ENCODE results near the gene SLC32A1.

SLC32A1 gene, protein sequence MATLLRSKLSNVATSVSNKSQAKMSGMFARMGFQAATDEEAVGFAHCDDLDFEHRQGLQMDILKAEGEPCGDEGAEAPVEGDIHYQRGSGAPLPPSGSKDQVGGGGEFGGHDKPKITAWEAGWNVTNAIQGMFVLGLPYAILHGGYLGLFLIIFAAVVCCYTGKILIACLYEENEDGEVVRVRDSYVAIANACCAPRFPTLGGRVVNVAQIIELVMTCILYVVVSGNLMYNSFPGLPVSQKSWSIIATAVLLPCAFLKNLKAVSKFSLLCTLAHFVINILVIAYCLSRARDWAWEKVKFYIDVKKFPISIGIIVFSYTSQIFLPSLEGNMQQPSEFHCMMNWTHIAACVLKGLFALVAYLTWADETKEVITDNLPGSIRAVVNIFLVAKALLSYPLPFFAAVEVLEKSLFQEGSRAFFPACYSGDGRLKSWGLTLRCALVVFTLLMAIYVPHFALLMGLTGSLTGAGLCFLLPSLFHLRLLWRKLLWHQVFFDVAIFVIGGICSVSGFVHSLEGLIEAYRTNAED

DNA sequence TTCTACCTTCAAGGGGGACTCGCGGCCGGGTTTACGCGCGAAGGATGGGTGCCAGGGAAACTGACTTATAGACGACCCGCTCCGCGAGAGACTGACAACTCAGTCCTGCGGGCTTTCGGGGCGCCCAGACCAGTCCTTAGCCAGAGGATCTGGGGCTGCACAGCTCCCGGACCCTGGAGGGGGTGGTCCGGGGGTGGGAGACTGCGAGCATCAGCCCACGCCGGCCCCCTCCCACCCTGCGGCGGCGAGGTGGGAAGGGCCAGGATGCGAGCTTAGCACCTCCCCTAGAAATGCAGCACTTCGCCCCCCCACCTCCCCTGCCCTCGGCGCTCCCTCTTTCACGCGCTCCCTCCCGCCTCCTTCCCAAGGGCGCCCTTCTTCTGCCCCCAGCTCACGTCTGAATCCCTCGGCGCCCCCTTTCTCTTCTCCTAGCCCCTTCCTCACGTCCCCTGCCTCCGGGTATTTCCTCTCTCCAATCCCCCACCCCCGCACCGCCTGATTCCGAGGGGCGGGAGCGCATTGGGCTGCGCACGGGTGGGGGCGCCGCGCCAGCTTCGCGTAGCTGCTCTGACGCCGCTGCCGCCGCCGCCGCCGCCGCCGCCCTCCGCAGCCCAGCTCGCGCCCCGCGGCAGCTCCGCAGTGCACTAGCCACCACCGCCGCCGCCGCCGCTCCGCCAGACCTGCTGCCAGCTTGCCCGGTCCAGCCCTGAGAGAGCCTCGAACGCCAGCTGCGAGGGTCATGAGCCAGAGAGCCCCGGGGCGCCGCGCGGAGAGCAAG lies at the start of gene SLC32A1:
Gene SLC32A1 (plus strand): TSS at position 639 of the 778 bp plus-strand sequence. CDS start 239 bp downstream, outside the sequence.
- no peak for DNase-seq

DNA sequence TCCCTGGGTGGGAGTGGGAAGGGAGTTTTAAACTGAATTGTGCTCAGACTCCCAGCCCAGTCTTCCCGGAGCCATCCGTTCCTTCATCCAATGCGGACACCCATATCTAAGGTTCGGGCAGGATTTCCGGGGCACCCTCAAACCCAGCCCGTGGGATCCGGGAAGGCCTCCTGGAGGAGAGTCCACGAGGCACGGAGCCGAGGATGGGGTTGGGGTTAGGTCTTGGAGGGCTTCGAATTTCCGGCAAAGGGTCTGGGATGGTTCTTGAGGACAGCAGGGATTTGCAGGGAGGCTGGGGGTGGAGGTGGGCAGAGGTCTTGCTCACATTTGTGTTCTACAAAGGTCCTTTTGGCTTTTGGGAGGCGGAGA lies 49.5 kb upstream of the SLC32A1 start:
- no peak for DNase-seq

DNA sequence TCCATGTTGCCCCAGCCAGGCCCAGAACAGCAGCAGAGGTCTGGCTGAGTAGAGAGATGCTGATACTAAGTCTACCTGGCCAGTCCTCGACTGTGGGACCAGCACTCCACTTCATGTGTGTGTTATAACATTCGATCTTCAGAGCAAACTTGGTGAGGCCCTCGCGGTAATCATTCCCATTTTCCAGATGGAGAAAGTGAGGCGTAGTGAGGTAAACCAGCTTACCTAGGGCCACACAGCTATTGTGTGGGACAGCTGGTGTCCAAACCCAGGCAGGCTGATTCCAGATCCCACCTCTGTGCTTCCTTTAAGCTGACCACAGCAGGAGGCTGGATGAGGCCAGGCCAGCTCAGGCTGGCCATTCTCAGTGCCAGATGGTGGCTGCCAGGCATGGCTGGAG lies 47.7 kb upstream of the SLC32A1 start:
- no peak for DNase-seq

DNA sequence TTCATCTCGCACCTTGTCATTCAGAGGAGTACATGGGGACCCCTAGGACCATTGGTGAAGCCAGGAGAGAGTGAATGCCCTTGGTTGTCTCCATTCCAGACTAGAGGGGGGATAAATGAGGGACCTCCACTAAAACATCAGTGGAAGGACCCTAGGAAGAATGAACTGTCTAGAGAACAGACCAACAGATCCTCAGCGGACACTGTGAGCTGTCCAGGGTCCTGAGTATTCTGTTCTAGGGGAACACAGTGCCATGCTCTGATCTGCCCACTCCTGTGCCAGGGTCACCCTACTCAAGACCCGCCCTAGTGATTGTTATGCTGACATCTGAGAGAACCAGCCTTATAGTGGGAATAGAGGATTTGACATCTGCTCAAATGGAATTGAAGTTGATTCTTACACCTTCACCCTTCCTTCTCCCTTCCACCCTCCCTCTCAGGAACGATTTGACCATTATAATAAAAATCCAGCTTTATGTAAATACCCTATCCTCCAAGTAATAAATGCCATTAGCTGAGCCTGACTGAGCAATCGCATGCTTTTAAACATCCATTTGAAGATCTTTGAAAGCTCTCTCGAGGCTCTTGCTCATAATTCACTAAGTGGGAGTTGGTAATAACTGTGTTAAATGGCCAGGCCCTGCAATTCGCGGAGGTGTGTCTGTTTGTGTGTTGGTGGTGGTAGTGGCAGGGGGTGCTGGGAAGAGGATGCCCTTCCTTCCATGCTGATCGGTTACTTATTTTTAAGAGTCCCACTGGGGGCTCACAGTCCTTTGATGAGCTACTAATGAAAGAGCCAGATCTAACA lies 43.6 kb upstream of the SLC32A1 start:
- peak; percentile 15 for DNase-seq

DNA sequence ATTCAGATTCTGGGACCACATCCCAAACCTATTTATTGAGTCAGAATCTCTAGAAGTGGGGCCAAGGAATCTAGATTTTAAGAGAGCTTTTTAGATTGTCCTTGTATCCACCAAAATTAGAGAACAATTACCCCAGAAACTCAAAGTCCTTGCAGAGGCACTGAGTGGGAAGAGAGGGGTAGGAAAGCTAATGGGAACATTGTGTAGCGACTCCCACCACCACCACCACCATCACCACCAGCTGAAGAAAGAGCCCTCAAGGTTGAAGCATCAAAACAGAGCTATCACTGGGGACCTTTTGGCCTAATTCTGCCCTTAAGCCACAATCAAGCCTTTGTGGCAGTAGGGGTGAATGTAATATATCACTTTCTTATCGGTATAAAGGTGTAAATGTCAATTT lies 39.0 kb upstream of the SLC32A1 start:
- no peak for DNase-seq

DNA sequence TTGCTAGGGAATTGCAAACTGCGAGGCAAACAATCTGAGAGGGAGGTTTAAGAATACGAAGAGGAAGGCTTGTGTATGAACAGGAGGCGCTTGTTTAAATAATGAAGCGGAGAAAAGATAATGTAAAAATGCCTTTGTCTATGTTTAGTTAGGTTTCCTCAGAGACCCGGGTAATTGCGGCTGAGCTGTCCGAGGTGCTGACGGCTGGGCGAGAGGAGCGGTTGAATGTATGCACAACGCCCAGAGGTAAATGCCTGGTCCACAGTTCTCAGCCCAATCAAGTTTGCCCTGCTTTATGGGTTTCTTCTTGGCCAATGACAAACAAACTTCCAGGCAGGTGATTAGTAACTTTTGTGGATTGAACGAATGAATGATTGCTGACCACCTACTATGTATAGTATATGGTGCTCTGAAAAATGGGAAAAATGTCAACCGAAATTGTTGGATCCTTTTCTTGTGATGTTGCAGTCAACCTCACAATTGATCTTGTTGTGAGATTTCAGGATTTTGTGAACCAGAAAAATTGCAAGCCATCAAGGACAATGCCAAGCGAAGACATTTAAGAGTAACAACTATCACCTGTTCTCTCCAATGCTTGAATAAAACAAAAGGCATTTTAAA lies 38.3 kb upstream of the SLC32A1 start:
- DNase-seq = peak; percentile 14

DNA sequence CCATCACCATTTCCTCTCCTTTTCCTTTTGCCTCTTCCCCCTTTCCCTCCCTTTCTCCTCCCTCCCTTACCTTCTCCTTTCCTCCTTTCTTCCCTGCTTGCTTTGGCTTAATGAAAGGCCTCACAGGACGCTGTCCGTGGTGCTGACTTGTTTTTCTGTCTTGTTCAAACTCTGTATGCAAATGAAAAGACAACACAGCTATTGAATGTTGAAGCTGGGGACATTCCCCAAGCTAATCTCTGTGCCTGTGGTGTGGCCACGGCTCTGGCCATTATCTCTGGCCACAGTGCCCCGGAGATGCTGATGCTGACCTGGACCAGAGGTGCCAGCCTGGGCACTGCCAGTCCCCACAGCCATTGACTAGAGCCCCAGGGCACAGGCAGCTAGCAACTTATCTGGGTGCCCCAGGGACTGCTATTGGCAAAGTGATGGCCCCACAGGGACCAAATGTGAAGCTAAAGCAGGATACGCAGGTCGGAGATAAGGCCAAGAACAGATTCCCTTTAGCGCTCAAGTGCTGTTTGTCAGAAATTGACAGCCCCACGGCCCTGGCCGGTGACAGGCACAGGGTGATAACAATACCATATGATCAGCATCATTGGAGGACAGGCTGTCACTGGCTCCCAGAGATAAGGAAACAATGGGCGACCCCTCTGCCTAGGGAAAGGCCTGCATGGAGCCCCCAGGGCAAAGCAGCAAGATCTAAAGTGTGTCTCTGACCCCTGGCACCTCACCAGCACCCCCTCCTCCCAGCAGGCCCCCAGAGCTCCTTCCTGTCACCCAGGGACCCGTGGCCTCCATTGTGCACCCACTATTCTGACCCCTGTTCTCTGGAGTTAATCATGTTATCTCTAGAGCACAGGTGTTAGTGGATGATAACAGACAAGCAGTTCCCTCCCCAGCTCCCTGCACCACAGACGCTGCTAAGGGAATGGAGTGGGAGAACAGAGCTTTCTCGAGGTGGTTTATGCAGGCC lies 31.6 kb upstream of the SLC32A1 start:
- DNase-seq = peak; percentile 28

DNA sequence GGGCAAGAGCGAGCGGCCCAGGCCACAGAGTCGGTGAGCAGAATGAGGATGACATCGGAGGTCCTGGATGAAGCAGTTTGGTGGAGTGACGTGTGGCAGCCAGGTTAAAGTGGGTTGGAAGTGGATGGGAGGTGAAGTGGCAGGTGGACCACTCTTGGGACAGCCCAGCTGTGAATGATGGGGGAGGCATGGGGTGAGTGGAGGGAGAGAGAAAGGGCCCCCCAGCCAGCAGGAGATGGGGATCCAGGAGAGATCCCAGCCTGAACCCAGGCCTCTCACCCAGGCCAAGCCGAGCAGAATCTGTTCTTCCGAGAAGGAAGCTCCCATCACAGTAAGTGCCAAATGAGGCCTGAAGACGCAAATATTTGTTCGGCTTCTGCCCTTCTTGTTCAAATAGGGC lies 27.0 kb upstream of the SLC32A1 start:
- no peak for DNase-seq

DNA sequence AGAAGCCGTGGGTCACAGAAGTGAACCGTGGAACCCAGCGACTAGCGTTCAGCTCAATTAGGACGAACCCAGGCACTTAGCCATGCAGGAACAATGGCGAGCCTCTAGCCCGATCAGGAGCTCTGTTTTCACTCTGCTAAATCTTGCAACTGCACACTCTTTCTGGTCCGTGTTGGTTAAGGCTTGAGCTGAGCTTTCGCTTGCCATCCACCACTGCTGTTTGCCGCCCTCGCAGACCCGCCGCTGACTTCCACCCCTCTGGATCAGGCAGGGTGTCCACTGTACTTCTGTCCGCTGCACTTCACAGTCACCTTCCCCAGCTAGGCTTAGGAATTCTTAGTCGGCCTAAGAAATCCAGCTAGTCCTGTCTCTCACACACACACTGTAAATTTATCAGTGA lies 25.7 kb upstream of the SLC32A1 start:
- DNase-seq = no peak

DNA sequence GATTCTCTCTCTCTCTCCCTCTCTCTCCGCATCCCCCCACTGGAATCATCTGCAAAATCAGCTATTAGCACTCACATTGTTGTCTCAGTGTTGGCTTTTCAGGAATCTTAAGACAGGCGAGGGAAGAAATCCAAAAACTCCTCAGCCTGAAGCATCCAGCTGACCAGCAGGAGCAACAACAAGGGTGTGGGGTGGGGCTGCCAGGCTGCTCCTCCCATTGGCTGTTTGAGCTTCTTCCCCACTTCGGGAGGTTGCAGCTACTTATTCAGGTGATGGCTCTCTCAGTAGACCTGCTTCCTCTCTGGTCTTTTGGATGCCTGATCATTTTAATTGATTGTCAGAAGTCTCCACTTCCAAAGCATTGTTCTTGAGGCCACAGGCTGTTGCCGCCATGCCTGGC lies 24.1 kb upstream of the SLC32A1 start:
- no peak for DNase-seq

DNA sequence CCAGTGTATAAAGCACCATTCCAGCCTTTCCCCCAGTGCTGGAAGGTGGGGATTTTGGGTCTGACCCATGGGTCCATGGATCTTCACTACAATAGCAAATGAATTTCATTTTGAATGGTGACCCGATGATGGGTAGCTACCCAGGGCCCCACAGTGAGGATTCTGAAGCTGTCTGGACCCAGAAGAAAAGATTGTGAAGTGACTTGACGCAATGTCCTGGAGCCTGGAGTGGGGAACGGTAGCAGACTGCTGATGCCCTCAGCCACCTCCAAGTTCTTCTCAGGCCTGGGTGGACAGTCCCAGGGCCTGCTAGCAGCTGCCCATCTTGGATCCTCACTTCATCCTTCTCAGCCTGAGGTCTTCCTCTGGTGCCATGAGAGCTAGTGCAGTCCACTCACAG lies 23.4 kb upstream of the SLC32A1 start:
- DNase-seq = no peak

DNA sequence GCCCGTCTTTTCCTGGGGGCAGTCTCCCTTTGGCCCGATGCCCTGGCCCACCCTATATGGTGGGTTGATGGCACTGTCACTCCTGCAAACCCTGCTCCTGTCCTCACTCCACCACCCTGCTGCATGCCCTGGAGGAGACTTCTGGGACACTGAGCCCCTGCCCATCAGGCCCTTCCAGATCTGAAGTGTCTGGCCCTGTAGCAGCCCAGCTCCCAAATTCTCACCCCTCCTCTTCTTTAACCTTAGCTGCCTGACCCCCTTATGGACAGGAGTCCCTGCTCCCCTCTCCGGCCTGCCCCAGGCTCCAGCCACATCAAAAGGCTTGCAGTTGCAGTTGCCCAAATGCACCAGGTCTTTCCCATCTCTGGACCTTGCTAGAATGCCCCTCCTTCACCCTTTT lies 20.8 kb upstream of the SLC32A1 start:
- no peak for DNase-seq

DNA sequence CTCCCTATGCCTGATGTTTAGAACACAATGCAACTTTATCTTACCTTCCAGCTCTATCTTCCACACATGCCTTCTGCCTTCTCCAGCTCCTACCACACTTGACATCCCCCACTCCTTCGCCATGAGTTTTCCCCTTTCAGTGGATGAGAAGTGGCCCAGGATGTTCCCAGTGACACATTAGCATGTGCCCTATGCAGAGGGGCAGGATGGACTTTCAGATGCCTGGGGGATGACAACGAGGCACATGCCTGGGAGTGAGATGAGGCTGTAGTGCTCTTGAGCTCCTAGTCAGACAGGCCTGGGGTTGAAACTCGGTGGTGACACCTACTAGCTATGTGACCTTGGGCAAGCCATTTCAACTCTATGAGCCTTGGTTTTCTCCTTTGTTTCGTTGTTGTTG lies 20.1 kb upstream of the SLC32A1 start:
- no peak for DNase-seq

DNA sequence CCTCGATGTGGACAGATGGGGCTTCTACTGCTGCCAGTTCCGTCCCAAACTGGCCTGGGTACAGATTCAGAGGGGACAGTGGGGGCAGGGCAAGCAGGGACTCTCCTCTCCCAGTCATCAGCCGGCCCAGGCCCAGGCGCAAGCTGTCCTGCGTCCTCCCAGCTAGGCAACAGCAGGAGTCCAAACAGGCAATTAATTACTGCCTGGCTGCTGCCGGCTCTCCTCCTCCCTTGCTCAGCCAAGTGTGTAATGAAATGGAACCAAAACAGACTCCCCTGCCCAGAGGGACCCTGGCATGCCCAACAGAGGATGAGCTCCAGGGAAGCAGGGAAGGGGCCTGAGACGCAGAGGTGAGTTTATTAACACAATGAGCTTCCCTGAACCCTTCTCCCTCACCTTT lies 17.8 kb upstream of the SLC32A1 start:
- no peak for DNase-seq

DNA sequence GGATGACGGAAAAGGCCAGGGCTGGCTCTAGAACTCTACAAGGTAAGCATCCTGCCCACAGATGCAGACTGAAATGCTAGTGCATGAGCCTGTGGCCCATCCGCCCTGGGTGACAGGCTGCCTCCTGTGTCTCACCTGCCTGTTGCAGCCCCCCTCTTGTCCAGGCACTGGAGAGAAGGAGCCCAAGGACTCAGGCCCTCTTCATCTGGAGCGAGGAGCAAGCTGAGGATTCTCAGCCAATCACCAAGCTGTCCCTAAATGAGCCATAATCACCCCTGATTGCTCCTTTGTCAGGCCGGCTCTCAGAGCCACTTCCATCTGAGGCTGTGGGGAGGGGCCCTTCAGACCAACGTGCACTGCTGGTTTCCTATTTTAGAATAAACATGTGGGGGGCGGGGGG lies 10.0 kb upstream of the SLC32A1 start:
- DNase-seq = no peak

DNA sequence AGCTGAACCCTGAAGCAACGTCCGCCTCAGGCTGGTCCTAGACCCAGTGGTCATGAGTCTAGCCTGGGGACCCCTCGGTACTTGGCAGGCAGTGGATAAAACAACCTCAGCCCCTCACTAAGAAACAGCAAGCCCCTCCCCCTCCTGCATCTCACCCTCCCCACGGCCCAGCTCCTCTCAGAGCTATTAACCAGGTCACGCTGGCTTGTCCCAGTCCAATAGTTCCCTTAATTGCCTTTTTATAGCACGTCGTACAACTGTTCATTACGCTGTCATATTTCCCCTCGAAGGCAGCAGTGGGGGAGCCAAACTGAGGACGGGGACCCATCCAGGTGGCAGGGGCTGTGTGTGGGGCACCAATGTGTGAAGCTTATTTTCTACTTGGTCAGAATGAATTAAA lies 8.6 kb upstream of the SLC32A1 start:
- no peak for DNase-seq

DNA sequence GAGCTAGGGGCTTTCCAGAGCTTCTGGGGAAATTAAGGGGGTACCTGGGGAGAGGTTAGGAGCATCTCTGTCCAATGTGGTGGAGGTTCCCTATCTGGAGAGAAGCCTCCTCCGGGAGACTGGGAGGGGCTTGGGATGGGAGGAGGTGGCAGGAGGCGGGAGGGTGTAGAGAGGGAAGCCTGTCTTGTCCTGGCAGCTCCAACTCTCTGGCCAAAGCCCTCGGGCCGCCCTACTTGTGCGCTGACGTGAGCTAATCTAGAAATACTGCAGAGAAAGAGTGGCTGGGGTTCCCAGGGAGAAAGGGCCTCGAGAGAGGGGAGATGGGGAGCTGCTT lies 1.6 kb upstream of the SLC32A1 start:
- no peak for DNase-seq

DNA sequence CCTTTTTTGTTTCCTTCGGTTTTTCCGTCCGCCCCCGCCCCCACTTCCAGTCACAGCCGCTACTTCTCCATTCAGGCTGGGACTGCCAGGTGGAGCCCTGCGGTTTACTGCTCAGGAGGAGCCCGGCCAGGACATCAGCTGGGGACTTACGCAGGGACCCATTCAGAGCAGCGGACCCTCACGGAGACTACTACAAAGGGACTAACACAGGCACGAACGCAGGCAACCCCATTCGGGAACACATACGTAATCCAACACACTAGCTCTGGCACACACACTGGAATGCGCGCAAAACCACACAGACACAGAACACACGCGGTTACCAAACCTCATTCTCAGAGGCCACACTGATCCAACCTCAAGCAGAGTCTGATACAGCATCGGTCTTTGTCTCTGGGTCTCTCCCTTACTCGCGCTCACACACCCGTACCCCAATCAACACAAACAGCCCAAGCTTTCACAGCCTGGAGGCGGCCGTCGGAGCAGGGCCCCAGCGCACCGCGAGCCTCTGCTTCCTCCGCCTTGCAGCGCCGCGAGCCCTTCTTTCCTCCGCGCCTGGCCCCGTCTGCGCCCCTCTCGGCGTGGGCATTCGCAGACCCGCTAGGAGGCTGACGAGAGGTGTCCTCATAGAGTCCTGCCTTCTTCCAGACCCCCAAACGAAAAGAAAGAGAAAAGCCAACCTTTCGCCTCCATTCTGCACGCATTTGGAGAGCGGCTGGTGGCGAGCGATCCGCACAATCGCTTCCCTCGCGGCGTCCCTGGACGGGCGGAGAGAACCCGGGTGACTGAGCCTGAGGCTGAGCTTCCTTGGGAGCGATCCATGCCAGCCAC lies 1.1 kb upstream of the SLC32A1 start:
- DNase-seq = no peak

DNA sequence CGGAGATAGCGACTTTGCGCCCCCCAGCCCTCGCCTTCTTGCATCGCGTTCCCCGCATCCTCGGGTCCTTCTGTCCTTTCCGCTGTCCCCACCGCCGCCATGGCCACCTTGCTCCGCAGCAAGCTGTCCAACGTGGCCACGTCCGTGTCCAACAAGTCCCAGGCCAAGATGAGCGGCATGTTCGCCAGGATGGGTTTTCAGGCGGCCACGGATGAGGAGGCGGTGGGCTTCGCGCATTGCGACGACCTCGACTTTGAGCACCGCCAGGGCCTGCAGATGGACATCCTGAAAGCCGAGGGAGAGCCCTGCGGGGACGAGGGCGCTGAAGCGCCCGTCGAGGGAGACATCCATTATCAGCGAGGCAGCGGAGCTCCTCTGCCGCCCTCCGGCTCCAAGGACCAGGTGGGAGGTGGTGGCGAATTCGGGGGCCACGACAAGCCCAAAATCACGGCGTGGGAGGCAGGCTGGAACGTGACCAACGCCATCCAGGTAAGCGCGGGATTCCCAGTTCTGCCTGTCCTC lies 401 bp downstream of the SLC32A1 start:
- no peak for DNase-seq

DNA sequence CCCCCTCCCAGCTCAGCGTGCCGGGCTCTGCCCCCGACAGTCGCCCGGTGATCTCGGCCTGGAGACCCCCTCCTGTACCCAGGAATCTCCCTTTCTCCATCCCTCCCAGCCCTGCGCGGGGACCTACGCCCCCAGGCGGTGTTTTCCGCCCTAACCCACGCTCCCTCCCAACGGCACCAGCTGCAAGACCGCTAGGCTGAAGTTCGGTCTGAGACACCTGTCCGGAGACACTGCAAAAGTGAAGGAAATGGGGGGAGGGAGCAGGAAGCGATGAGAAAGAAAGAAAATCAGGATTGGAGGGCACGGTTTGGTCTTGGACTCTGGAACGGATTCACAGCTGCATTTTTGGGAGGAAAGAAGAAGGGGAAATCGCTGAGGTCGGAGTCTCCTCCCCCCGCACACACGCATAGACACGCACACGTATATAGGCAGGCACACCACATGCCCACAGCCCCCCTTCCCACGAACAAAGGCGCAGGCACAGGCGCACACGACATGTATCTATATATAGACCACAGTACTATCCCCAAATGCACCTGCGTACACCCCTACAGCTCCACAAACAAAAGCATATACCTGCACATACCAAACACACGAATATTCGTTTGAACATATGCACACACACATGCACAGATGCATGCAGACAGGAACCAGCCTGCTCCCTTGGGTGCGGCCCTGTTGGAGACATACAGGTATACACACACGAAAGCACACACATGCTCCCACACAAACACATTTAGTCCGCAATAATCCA lies 1.0 kb downstream of the SLC32A1 start:
- DNase-seq = no peak
